Colonic mucosa (tissue), 4 donors: ENCODE measurements around the gene MMP15. TPM values are rescaled to one million over a fixed set of nuclear protein-coding genes. Genes with fewer than 3 reads are reported as not detected.

ENCODE experiments used
- DNase-seq: peaks from one replicate; pipeline ENCODE4 v3.0.0-alpha.2; 2020
- H3K27ac ChIP-seq: fragments of 200-600 bp; one replicate; pipeline ENCODE4 v1.8.0; 2021
- H3K27me3 ChIP-seq: fragments of 200-600 bp; one replicate; pipeline ENCODE4 v1.8.0; 2021
- H3K36me3 ChIP-seq: fragments of 200-600 bp; one replicate; pipeline ENCODE4 v1.8.0; 2021
- H3K4me1 ChIP-seq: fragments of 200-600 bp; one replicate; pipeline ENCODE4 v1.8.0; 2021; ENCODE audit warnings: mild to moderate bottlenecking
- H3K4me3 ChIP-seq: fragments of 200-600 bp; one replicate; pipeline ENCODE4 v1.8.0; 2021
- H3K9ac ChIP-seq, 2 donors: one replicate each; pipeline ENCODE4 v1.7.0; 2013; ENCODE audit warnings: control low read depth in 2 of 2, low read depth in 2 of 2, low read length in 2 of 2
- H3K9me3 ChIP-seq: fragments of 200-600 bp; one replicate; pipeline ENCODE4 v1.8.0; 2021
- intact Hi-C: fragments of 100-400 bp; cut with DNase I; formaldehyde crosslinking; loops from one replicate; pipeline ENCODE4 v1.14.1; 2022
- total RNA-seq, 2 donors: library from RNA; stranded (reverse); fragmentation: NEBNext Ultra II Directional in 1 of 2; extraction: Animal tissue kit (Norgen Biotek cat#: 25700) in 1 of 2; gene quantifications; one replicate each; pipeline ENCODE4 v1.2.1, GENCODE V29; 2021
- TF ChIP-seq, protein P1 (sequence below): fragments of 200-600 bp; IDR thresholded peaks from one replicate; pipeline ENCODE4 v1.8.0; 2022; ENCODE audit warnings: antibody characterized with exemption, mild to moderate bottlenecking
- donor health status: healthy.
- donor health status: DM: no; HTN: no; CAD: no.
- donor health status: DM: no; HTN: no; CAD: no.

MMP15 gene
- total RNA-seq, 2 donors from 2014 or later: 79.2 to 126 TPM

DNA sequence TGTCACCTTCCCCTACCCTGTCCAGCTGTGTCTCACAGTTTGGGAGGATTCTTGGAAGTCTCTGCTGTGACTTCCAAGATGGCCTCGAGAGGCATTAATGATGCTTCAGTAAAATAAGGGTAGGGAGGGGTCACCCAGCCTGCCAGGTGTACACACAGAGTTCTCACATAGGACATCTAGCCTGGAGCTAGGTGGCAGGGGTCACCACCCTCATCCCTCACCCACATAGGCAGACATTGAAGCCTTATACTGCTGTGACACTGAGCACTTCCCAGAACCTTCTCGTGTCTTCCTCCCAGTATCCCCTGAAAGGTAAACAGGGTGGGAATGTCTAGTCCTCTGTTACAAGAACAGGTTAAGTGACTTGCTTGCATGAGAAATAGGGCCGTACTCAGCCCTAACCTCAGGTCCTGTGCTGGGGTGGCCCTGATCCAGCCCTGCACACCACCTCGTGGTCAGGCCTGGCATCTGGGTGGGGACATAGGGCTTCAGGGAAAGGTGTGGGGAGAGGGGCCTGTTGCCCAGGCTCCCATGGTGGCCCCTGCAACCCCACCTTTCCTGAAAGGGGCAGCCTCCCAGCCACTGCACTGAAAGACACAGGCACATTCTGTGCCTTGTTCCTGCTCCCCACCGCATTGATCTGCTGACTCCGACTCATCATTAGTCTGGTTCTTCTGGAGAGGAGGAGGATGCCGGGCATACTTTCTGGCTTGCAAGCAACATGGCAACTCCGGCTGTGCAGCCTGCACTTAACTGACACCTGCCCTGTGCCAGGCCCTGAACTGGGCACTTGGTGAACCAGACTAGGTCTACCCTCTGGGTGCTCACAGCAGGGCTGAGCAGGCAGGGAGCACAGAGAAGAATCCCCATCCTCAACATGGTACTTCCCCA lies 3.6 kb upstream of the MMP15 start:
- intact Hi-C loops: loop anchor here (2.0 to 5.0 kb wide), 2 partner anchors 99 to 285 kb away; no protein-coding TSS in a partner anchor

DNA sequence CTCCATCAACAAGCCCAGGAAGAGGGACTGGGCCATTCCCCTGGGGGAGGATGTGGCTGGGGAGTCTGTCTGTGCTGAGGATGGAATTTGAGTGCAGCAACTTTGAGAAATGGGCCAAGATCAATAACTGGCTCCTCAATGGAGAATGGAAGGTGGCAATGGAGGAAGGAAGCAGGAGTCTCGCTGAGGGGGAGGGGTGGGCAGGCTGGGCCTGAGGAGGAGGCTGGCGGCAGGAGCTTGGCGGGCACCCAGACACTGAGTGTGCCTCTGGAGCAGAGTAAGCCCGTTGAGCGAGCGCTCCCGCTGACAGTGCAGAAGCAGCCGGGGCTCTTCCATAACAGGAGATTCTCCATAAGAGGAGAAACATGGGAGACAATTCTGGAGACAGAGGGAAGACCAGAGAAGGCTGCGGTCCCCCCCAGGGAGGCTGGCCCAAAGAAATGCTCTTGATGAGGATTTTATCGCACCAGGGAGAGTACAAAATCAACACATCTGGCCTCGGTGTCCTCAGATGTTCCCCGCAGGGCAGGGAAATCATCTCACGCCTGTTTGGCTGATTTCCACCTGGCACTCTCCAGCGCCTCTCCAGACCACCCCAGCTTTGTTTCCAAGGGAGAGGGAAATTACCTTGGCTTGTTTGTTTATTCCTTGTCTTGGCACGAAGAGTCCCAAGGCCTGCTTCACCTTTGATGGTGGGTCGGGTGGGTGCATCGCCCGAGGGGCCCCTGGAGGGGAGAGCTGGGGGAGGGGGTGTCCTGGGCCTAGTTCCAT lies 2.8 kb upstream of the MMP15 start:
- peak; percentile 77 for DNase-seq
- Histone ChIP-seq H3K27ac (peak overlapping the region; percentile 61), H3K4me1 (peaks cover 17% of the 10 kb centered on the region), H3K9ac (peak overlapping the region; percentile 32 to 87), H3K9me3 (no peaks in the 10 kb centered on the region), H3K36me3 (no peaks in the 10 kb centered on the region), H3K27me3 (no peaks in the 10 kb centered on the region), H3K4me3 (no peak overlapping the region)
- intact Hi-C loops: loop anchor here (2.0 to 5.0 kb wide), 2 partner anchors 98 to 285 kb away; no protein-coding TSS in a partner anchor
- TF ChIP-seq, protein P1, sequence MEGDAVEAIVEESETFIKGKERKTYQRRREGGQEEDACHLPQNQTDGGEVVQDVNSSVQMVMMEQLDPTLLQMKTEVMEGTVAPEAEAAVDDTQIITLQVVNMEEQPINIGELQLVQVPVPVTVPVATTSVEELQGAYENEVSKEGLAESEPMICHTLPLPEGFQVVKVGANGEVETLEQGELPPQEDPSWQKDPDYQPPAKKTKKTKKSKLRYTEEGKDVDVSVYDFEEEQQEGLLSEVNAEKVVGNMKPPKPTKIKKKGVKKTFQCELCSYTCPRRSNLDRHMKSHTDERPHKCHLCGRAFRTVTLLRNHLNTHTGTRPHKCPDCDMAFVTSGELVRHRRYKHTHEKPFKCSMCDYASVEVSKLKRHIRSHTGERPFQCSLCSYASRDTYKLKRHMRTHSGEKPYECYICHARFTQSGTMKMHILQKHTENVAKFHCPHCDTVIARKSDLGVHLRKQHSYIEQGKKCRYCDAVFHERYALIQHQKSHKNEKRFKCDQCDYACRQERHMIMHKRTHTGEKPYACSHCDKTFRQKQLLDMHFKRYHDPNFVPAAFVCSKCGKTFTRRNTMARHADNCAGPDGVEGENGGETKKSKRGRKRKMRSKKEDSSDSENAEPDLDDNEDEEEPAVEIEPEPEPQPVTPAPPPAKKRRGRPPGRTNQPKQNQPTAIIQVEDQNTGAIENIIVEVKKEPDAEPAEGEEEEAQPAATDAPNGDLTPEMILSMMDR: no peak

More for the DNA sequence above, 3.6 kb upstream of the MMP15 start:
- TF ChIP-seq, protein P1: no peak
- peak overlapping the region in 1 of 2 donors; percentile 44 for H3K9ac ChIP-seq
- DNase-seq: no peak
- H3K27me3 ChIP-seq: no peaks in the 10 kb centered on the region
- H3K4me1 ChIP-seq: peaks cover 17% of the 10 kb centered on the region
- H3K27ac ChIP-seq: peak overlapping the region; percentile 61
- no peaks in the 10 kb centered on the region for H3K36me3 ChIP-seq
- H3K9me3 ChIP-seq: no peaks in the 10 kb centered on the region
- no peak overlapping the region for H3K4me3 ChIP-seq

DNA sequence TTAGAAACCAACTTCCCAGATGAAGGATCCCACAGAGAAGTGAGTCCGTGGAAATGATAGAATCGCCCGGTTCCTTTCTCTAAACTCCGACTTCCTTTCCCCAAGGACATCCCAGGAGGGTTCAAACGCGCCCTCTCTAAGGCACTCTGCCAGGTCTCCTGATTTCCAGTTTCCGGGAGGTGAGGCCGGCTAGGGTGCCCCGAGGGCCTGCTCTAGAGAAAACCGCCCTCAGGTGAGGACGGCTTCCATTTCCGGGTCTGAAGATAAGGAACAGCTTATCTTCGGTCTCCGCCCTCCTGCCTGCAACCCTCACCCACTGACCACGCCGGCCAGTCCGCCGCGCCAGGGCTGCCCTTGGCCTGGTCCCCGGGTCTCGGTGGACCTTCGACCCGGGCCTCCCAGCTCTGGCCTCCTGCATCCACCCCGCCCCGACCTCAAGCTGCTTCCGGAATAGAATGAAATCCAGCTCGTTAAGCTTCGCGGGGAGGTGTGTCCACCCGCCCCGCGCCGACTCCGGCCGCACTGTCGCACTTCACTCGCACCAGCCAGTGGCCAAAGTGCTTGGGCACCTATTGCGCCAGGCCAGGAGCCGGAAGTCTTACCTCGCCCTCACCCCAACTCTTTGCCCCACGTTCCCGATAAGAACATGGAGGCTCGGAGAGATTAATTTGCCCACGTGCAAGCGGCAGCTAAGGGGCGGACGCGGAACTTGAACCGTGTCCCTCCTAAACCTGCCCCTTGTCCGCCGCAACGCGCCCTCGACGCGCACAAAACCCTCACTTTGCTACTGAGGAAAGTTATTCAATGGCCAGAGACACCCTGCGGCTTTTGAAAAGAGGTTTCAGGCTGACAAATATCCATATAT lies 836 bp upstream of the MMP15 start:
- DNase-seq: peak; percentile 94
- Histone ChIP-seq H3K36me3 (no peaks in the 10 kb centered on the region), H3K4me3 (peak overlapping the region; percentile 96), H3K27ac (peak overlapping the region; percentile 89), H3K9me3 (no peaks in the 10 kb centered on the region), H3K27me3 (no peaks in the 10 kb centered on the region), H3K9ac (peak overlapping the region; percentile 67 to 87), H3K4me1 (peaks cover 17% of the 10 kb centered on the region)
- intact Hi-C loops: loop anchor here (5.0 kb wide), 2 partner anchors 173 to 283 kb away; partner anchors contain the start of gene CSNK2A2
- TF ChIP-seq, protein P1: no peak

GRCh38 chr16:58026139-58026704 lies 668 bp downstream of the MMP15 start:
- Histone ChIP-seq H3K27me3 (no peaks in the 10 kb centered on the region), H3K4me1 (peaks cover 17% of the 10 kb centered on the region), H3K9ac (peak overlapping the region; percentile 87 to 92), H3K27ac (peak overlapping the region; percentile 89), H3K9me3 (no peaks in the 10 kb centered on the region), H3K36me3 (no peaks in the 10 kb centered on the region), H3K4me3 (peak overlapping the region; percentile 96)
- DNase-seq: peak; percentile 55
- TF ChIP-seq, protein P1: no peak
- intact Hi-C loops: loop anchor here (5.0 kb wide), 1 partner anchor 171 kb away; the partner anchor contains the start of gene CSNK2A2
